ENCODE results near the gene ANKS1B. TPM values are rescaled to one million over a fixed set of nuclear protein-coding genes. Genes with fewer than 3 reads are reported as not detected.

The ANKS1B gene
- total RNA-seq, 1 experiment from 2014 or later, result 5.8 TPM

GRCh38 chr12:99054601-99055128, 930.1 kb downstream of the ANKS1B start:
- TF ChIP-seq GABPB1 (CRISPR knock-in tag; IDR thresholded peaks at IDR 0.05) (no peak), TP53 (CRISPR knock-in tag; IDR thresholded peaks at IDR 0.05) (no peak), ATF1 (CRISPR knock-in tag; IDR thresholded peaks at IDR 0.05) (no peak), IRF2 (CRISPR knock-in tag; IDR thresholded peaks at IDR 0.05; ENCODE audit: borderline replicate concordance, low read depth) (no peak), ZNF317 (CRISPR knock-in tag; IDR thresholded peaks at IDR 0.05; ENCODE audit: borderline replicate concordance, low read depth) (no peak), FOXK1 (CRISPR knock-in tag; IDR thresholded peaks at IDR 0.05) (no peak), GRHL2 (CRISPR knock-in tag; IDR thresholded peaks at IDR 0.05; ENCODE audit: insufficient replicate concordance, severe bottlenecking) (no peak), CBFB (CRISPR knock-in tag; IDR thresholded peaks at IDR 0.05; ENCODE audit: low read depth) (no peak), ZNF219 (CRISPR knock-in tag; IDR thresholded peaks at IDR 0.05; ENCODE audit: borderline replicate concordance) (no peak)
- TF ChIP-seq, protein P1, sequence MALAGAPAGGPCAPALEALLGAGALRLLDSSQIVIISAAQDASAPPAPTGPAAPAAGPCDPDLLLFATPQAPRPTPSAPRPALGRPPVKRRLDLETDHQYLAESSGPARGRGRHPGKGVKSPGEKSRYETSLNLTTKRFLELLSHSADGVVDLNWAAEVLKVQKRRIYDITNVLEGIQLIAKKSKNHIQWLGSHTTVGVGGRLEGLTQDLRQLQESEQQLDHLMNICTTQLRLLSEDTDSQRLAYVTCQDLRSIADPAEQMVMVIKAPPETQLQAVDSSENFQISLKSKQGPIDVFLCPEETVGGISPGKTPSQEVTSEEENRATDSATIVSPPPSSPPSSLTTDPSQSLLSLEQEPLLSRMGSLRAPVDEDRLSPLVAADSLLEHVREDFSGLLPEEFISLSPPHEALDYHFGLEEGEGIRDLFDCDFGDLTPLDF (CRISPR knock-in tag; IDR thresholded peaks at IDR 0.05), result no peak
- no peak for ATAC-seq
- no peaks in the 10 kb centered on the region for H3K9me3 Mint-ChIP-seq
- ChIA-PET CTCF (interaction anchor here (1.0 kb wide), 1 partner anchor 56 kb away, joined by 3 read pairs; no protein-coding TSS in a partner anchor), POLR2A (no interaction called here)
- H3K4me1 Mint-ChIP-seq, result no peaks in the 10 kb centered on the region
- no peaks in the 10 kb centered on the region for H3K27me3 Mint-ChIP-seq (ENCODE audit: low read depth)
- H3K36me3 Mint-ChIP-seq, result no peaks in the 10 kb centered on the region
- H3K27ac Mint-ChIP-seq, result no peak overlapping the region
- no peak for DNase-seq (ENCODE audit: low spot score)
- H3K4me3 Mint-ChIP-seq, result no peak overlapping the region

GRCh38 chr12:99053616-99054362, 930.9 kb downstream of the ANKS1B start:
- DNase-seq (ENCODE audit: low spot score) (no peak), ATAC-seq (no peak)
- Mint-ChIP-seq H3K4me3 (no peak overlapping the region), H3K9me3 (no peaks in the 10 kb centered on the region), H3K27ac (no peak overlapping the region), H3K36me3 (no peaks in the 10 kb centered on the region), H3K27me3 (ENCODE audit: low read depth) (no peaks in the 10 kb centered on the region), H3K4me1 (no peaks in the 10 kb centered on the region)
- TF ChIP-seq ZNF425 (CRISPR knock-in tag; conservative IDR thresholded peaks at IDR 0.05) (no peak), FOXP1 (CRISPR knock-in tag; IDR thresholded peaks at IDR 0.05; ENCODE audit: borderline replicate concordance) (no peak), FOXJ3 (CRISPR knock-in tag; IDR thresholded peaks at IDR 0.05; ENCODE audit: borderline replicate concordance) (no peak), ZNF512 (CRISPR knock-in tag; IDR thresholded peaks at IDR 0.05; ENCODE audit: borderline replicate concordance) (no peak), FOXK1 (CRISPR knock-in tag; IDR thresholded peaks at IDR 0.05) (no peak), NR3C1 (CRISPR knock-in tag; conservative IDR thresholded peaks at IDR 0.05; ENCODE audit: low read depth) (no peak)
- TF ChIP-seq, protein P2, sequence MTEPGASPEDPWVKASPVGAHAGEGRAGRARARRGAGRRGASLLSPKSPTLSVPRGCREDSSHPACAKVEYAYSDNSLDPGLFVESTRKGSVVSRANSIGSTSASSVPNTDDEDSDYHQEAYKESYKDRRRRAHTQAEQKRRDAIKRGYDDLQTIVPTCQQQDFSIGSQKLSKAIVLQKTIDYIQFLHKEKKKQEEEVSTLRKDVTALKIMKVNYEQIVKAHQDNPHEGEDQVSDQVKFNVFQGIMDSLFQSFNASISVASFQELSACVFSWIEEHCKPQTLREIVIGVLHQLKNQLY (CRISPR knock-in tag; IDR thresholded peaks at IDR 0.05), result no peak
- CTCF ChIA-PET, result interaction anchor here (0.9 kb wide), 1 partner anchor 10 kb away, joined by 3 read pairs; no protein-coding TSS in a partner anchor
- POLR2A ChIA-PET, result no interaction called here
